ENCODE measurements around the gene TRAF7. TPM values are rescaled to one million over a fixed set of nuclear protein-coding genes. Genes with fewer than 3 reads are reported as not detected.

Gene TRAF7
- total RNA-seq, 1 donor from 2014 or later = 63.4 TPM

GRCh38 chr16:2186505-2186904, 30.9 kb downstream of the TRAF7 start:
- H3K9me3 Mint-ChIP-seq (ENCODE audit: low read depth) = no peaks in the 10 kb centered on the region
- DNase-seq (ENCODE audit: low spot score) = no peak
- peaks cover 2% of the 10 kb centered on the region for H3K36me3 Mint-ChIP-seq (ENCODE audit: low read depth)
- H3K27ac Mint-ChIP-seq (ENCODE audit: unreplicated experiment) = no peak overlapping the region
- TF ChIP-seq CTCF (IDR thresholded peaks at IDR 0.05) = no peak
- no peaks in the 10 kb centered on the region for H3K27me3 Mint-ChIP-seq (ENCODE audit: low read depth)
- no peaks in the 10 kb centered on the region for H3K4me1 Mint-ChIP-seq (ENCODE audit: low read depth)
- H3K4me3 Mint-ChIP-seq (ENCODE audit: unreplicated experiment) = no peak overlapping the region

- no peaks in the 10 kb centered on the region for H3K9me3 Mint-ChIP-seq (ENCODE audit: low read depth)
- H3K27ac Mint-ChIP-seq (ENCODE audit: unreplicated experiment) = no peak overlapping the region
- H3K36me3 Mint-ChIP-seq (ENCODE audit: low read depth) = peaks cover under 1% of the 10 kb centered on the region
- no peaks in the 10 kb centered on the region for H3K27me3 Mint-ChIP-seq (ENCODE audit: low read depth)
- no peak for DNase-seq (ENCODE audit: low spot score)
- no peak overlapping the region for H3K4me3 Mint-ChIP-seq (ENCODE audit: unreplicated experiment)
- H3K4me1 Mint-ChIP-seq (ENCODE audit: low read depth) = no peaks in the 10 kb centered on the region
- TF ChIP-seq CTCF (IDR thresholded peaks at IDR 0.05) = no peak
Observed at GRCh38 chr16:2187212-2187611, 31.6 kb downstream of the TRAF7 start.

- Mint-ChIP-seq H3K4me3 (ENCODE audit: unreplicated experiment) (no peak overlapping the region), H3K9me3 (ENCODE audit: low read depth) (no peaks in the 10 kb centered on the region), H3K36me3 (ENCODE audit: low read depth) (no peaks in the 10 kb centered on the region), H3K4me1 (ENCODE audit: low read depth) (no peaks in the 10 kb centered on the region), H3K27me3 (ENCODE audit: low read depth) (no peaks in the 10 kb centered on the region), H3K27ac (ENCODE audit: unreplicated experiment) (no peak overlapping the region)
- DNase-seq (ENCODE audit: low spot score) = no peak
- TF ChIP-seq CTCF (IDR thresholded peaks at IDR 0.05) = no peak
Observed at GRCh38 chr16:2188395-2188794, 32.8 kb downstream of the TRAF7 start.

- DNase-seq (ENCODE audit: low spot score) = no peak
- H3K27ac Mint-ChIP-seq (ENCODE audit: unreplicated experiment) = no peak overlapping the region
- H3K4me1 Mint-ChIP-seq (ENCODE audit: low read depth) = no peaks in the 10 kb centered on the region
- H3K9me3 Mint-ChIP-seq (ENCODE audit: low read depth) = no peaks in the 10 kb centered on the region
- H3K4me3 Mint-ChIP-seq (ENCODE audit: unreplicated experiment) = no peak overlapping the region
- TF ChIP-seq CTCF (IDR thresholded peaks at IDR 0.05) = no peak
- H3K27me3 Mint-ChIP-seq (ENCODE audit: low read depth) = no peaks in the 10 kb centered on the region
- H3K36me3 Mint-ChIP-seq (ENCODE audit: low read depth) = no peaks in the 10 kb centered on the region
Observed at GRCh38 chr16:2189252-2189893, 33.8 kb downstream of the TRAF7 start.

DNA sequence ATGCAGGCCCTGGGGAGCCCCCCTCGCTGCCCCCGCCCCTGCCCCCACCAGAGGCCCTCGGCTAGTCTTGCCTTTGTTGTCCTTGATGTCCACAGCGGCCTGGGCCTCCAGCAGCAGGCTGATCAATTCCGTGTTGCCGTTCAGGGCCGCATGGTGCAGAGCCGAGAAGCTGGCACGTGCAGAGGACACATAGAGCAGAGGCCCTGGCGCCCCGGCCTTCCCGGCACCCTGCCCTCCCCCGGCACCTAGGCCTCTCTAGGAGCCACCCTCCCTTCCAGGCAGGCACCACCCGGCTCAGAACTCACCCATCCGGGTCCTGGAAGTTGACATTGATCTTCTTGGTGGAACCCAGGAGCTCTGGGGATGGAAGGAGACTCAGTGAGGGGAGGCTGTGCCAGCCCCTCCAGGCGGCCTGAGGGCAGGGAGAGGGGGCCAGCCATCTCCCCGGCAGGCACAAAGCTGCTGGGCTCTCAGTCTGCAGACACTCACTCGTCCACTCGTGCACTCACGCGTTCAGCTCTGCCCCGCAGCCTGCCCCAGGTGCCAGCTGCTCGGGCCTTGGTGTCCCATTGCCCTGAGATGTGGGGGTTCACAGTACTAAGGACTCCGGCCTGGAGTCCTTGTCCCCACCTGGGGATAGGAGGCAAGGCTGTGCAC, 34.5 kb downstream of the TRAF7 start:
- no peak for DNase-seq (ENCODE audit: low spot score)
- Mint-ChIP-seq H3K27me3 (ENCODE audit: low read depth) (peaks cover 4% of the 10 kb centered on the region), H3K9me3 (ENCODE audit: low read depth) (no peaks in the 10 kb centered on the region), H3K4me3 (ENCODE audit: unreplicated experiment) (no peak overlapping the region), H3K36me3 (ENCODE audit: low read depth) (no peaks in the 10 kb centered on the region), H3K4me1 (ENCODE audit: low read depth) (peaks cover 4% of the 10 kb centered on the region), H3K27ac (ENCODE audit: unreplicated experiment) (no peak overlapping the region)
- TF ChIP-seq CTCF (IDR thresholded peaks at IDR 0.05) = no peak

All from chondrocyte (in vitro differentiated cells).